Measurements from ENCODE around the gene PRKCD. TPM values are rescaled to one million over a fixed set of nuclear protein-coding genes. Genes with fewer than 3 reads are reported as not detected.
A peak's percentile ranks its signal among the peaks of the same experiment; 100 is the strongest.

PRKCD gene
- total and polyA plus RNA-seq, 11 donors = 5.3 to 44.5 (median 11.6) TPM

DNA sequence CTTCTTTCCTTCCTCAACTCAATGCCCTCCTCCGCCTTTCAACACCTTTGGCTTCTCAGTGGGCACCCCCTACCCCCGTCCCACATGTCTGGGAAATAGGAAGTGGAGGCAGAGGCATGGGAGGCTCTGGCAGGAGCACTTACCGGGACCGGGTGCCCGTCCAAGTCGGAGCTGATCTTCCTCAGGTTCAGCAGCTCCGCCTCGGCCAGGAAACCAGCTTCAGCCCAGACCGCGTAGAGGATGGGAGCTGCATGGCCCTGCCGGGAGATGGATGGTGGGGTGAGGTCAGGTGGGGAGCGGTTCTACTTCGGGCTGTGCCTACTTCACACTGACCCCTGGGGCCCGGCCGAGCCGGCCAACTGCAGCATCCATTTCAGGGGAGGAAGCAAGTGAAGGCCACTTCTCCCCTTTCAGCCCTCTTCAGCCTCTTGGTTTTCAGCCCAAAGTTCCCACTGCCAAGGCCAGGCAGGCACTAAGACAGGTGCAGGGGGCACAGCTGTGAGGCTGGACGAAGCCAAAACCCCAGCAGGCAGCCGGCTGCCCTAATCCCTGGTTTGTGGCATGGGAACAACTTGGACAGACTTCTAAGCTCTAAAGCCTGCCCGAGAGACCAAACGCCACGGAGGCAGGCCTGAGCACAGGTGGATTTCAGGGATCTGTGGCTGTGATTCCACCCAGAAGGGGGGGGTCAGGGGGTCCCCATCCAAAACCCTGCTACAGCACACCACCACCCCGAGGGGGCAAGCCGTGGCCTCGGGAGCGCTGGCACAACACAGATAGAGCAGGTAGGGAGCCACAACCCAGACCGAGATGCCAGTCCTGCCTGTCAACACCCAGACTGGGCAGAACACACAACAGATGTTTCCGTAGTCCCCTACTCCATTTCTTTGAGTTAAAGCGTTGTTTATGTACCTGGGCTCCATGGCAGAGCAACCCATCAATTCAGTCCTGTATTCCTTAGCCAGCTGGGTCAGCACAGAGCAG is 80.3 kb downstream of the PRKCD start:
- H3K27ac ChIP-seq = peak overlapping the region in 9 of 12 donors; percentile 12 to 68 (median 51)
- intact Hi-C loops (cut with DNase I) = no loop called here
- peaks cover 0 to 63% (median 49%) of the 10 kb centered on the region in 9 donors for H3K36me3 ChIP-seq
- no peak overlapping the region for H3K4me3 ChIP-seq
- ATAC-seq (peak in 2 of 4 donors; percentile 24 to 36), DNase-seq (no peak)
- WGBS, 4 donors = 68 to 85% (median 80%) methylated on average over 19 to 28 of the region's 28 CpGs
- no peak for TF ChIP-seq POLR2A (IDR thresholded peaks at IDR 0.05)
- TF ChIP-seq, protein P1, sequence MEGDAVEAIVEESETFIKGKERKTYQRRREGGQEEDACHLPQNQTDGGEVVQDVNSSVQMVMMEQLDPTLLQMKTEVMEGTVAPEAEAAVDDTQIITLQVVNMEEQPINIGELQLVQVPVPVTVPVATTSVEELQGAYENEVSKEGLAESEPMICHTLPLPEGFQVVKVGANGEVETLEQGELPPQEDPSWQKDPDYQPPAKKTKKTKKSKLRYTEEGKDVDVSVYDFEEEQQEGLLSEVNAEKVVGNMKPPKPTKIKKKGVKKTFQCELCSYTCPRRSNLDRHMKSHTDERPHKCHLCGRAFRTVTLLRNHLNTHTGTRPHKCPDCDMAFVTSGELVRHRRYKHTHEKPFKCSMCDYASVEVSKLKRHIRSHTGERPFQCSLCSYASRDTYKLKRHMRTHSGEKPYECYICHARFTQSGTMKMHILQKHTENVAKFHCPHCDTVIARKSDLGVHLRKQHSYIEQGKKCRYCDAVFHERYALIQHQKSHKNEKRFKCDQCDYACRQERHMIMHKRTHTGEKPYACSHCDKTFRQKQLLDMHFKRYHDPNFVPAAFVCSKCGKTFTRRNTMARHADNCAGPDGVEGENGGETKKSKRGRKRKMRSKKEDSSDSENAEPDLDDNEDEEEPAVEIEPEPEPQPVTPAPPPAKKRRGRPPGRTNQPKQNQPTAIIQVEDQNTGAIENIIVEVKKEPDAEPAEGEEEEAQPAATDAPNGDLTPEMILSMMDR (IDR thresholded peaks at IDR 0.05) = no peak
- H3K9me3 ChIP-seq = peaks cover 0 to 8% (median 0%) of the 10 kb centered on the region in 12 donors
- H3K27me3 ChIP-seq = no peaks in the 10 kb centered on the region
- H3K4me1 ChIP-seq = peaks cover 0 to 80% (median 41%) of the 10 kb centered on the region in 12 donors

DNA sequence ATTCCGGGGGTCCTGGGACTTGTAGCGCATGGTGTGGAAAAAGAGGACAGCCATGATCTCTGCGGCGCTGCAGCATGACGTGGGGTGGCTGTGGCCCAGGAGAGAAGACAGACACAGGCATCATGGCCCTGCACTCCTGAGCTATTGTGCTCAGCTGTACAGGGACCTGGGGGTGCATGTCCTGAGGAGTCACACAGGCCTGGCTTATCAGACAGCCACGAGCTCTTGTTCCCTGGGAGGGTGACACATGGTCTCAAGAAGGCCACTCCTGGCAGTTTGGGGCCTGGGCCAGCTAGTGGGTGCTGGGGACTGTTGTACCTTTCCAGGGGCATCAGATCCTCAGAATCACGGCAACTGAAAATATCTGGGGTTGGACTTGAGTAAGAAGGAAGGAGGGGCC is 81.1 kb downstream of the PRKCD start:
- ATAC-seq (peak; percentile 36 to 80 (median 78)), DNase-seq (peak in 2 of 5 donors; percentile 63 to 72)
- WGBS, 4 donors = 70 to 83% (median 77%) methylated on average over 7 of the region's 7 CpGs
- H3K27me3 ChIP-seq = no peaks in the 10 kb centered on the region
- H3K4me1 ChIP-seq = peaks cover 0 to 75% (median 37%) of the 10 kb centered on the region in 12 donors
- peaks cover 0 to 8% (median 0%) of the 10 kb centered on the region in 12 donors for H3K9me3 ChIP-seq
- intact Hi-C loops (cut with DNase I) = no loop called here
- no peak overlapping the region for H3K4me3 ChIP-seq
- peak overlapping the region in 9 of 12 donors; percentile 12 to 68 (median 51) for H3K27ac ChIP-seq
- no peak for TF ChIP-seq POLR2A (IDR thresholded peaks at IDR 0.05)
- TF ChIP-seq, protein P1 (IDR thresholded peaks at IDR 0.05) = no peak
- peaks cover 0 to 56% (median 45%) of the 10 kb centered on the region in 9 donors for H3K36me3 ChIP-seq

Other genes with a start within 250 kb of the PRKCD start
- 10 to 100 TPM; 13.7 to 18.8 (median 15.5) TPM for gene SFMBT1, start 115.1 kb upstream of the PRKCD start, total RNA-seq
- gene SFMBT1, start 115.1 kb upstream of the PRKCD start, polyA plus RNA-seq = 1 to 10 TPM; 3.4 to 9.6 TPM
- gene RFT1, start 30.8 kb upstream of the PRKCD start, total RNA-seq = 10 to 100 TPM in 3 of 9 donors, 1 to 10 TPM in 6; 5.4 to 16.2 (median 8.8) TPM
- gene RFT1, start 30.8 kb upstream of the PRKCD start, polyA plus RNA-seq = 1 to 10 TPM; 5.0 to 9.3 TPM
- 100 to 1,000 TPM in 1 of 9 donors, 10 to 100 TPM in 8; 20.6 to 111 (median 36.6) TPM for gene TKT, start 94.8 kb downstream of the PRKCD start, total RNA-seq
- gene TKT, start 94.8 kb downstream of the PRKCD start, polyA plus RNA-seq = 100 to 1,000 TPM in 1 of 2 donors, 10 to 100 TPM in 1; 23.8 to 111 TPM
- 10 to 100 TPM; 13.2 to 23.7 (median 16.9) TPM for gene DCP1A, start 186.3 kb downstream of the PRKCD start, total RNA-seq
- 10 to 100 TPM in 1 of 2 donors, 1 to 10 TPM in 1; 5.8 to 10.8 TPM for gene DCP1A, start 186.3 kb downstream of the PRKCD start, polyA plus RNA-seq